Epithelial cell of esophagus (primary cell): ENCODE data around the gene ELAVL3.

Experiments used
- DNase-seq: peaks from one replicate; pipeline ENCODE4 v3.0.0; 2010; ENCODE audit warnings: low read depth
- H3K4me3 ChIP-seq: 2 replicates; pipeline ENCODE4 v1.5.1; 2011; ENCODE audit warnings: mild to moderate bottlenecking, low read length, control low read depth
- TF ChIP-seq, protein P1 (sequence below): IDR thresholded peaks from 2 replicates; pipeline ENCODE4 v1.5.1; 2011; ENCODE audit warnings: low read depth, mild to moderate bottlenecking, low read length, control low read depth, inconsistent platforms; ENCODE audit not compliant: insufficient read depth; ENCODE audit errors: missing control alignments

ELAVL3 gene

DNA sequence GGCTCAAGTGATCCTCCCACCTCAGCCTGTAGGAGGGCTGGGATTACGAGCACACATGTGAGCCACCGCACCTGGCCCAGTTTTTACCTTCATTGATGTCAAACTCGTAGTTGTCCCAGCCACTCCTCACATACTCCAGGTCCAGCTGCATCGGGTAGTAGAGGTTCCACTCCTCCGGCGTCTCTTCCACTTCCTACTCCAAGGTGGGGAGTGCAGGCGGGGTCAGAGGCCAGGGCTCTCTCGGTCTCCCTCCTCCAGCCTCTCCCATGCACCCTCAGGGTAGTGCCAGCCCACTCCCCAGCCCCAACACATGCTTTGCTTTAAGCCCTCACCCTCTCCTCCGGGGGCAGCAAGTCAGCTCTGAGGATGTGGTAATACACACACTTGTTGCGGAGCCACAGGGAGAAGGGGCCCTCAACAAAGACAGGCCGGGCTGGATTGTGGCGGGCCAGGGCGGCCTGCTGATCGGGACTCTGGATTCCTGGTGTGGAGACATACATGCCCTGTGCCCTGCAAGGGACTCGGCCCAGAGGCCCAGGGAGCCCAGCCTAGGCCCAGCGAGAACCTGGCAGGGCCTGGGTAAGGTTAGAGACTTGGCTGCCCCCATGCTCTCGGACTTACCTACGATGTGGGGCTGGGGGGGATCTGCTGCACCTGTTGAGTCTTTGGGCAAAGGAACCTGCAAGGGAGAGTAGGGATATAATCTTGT, 26.7 kb upstream of the ELAVL3 start:
- TF ChIP-seq, protein P1, sequence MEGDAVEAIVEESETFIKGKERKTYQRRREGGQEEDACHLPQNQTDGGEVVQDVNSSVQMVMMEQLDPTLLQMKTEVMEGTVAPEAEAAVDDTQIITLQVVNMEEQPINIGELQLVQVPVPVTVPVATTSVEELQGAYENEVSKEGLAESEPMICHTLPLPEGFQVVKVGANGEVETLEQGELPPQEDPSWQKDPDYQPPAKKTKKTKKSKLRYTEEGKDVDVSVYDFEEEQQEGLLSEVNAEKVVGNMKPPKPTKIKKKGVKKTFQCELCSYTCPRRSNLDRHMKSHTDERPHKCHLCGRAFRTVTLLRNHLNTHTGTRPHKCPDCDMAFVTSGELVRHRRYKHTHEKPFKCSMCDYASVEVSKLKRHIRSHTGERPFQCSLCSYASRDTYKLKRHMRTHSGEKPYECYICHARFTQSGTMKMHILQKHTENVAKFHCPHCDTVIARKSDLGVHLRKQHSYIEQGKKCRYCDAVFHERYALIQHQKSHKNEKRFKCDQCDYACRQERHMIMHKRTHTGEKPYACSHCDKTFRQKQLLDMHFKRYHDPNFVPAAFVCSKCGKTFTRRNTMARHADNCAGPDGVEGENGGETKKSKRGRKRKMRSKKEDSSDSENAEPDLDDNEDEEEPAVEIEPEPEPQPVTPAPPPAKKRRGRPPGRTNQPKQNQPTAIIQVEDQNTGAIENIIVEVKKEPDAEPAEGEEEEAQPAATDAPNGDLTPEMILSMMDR = no peak
- DNase-seq = no peak
- no peak overlapping the region for H3K4me3 ChIP-seq

DNA sequence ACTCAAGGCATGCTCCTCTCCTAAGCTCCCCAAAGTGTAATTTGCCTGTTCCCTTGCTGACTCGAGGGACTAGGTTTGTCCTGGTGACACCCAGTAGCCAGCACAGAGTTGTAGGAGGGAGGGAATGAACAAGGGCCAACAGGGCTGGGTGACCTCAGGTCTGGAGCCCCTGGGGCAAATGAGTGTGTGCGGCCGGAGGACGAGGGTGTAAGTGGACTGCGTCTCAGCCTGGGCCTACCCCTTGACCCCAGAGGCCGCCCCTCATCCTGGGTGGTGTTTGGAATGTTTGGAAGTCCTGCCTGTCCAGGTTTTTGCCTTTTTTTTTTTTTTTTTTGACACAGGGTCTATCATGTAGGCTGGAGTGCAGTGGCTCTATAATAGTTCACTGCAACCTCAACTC, 26.1 kb upstream of the ELAVL3 start:
- TF ChIP-seq, protein P1 = no peak
- H3K4me3 ChIP-seq = no peak overlapping the region
- DNase-seq = no peak

DNA sequence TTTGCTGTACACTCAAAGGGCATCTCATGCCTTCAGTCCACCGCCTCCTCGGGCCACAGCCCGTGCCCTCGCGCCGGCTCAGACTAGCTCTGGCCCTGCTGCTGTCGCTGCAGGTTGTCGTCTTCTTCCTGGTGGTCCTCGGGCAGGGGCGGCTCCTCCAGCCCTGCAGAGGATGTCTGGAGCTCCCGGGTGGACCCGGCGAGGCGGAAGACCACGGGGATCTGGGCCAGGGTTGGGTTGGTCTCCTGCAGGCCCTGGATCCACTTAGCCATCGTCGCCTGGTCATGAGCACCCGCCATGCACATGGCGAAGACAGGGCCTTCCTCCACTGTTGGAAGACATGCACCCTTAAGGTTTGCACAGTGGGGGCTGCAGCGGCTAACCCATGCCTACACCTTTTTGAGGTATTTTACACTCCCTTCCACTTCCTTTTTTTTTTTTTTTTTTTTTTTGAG, 25.3 kb upstream of the ELAVL3 start:
- TF ChIP-seq, protein P1 = no peak
- no peak for DNase-seq

DNA sequence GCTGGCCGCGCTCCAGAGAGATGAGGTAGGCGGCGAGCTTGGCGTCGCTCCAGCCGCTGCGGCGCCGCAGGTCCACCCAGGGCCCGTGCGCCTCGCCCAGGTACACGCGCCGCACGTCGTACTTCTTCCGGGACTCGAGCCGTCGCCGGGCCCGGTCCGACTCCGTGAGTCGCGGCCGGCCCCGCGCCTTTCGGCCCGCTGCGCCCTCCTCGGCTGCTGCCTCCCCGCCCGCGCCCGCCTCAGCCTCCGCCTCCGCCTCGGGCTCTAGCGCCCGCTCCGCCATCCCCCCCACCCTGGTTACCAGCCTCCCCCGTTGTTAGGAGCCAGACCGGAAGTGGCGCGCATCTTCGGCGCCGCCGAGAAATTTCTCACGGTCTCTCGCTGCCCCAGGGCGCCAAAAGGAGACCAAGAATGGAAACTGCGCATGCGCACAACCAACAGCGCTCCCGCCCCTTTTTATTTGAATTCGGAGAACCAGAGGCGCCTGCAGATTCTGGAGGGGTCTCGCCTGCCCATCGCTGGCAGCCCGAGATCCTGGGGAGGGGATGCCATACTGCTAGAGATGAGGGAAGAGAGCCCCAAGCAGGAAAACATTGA, 24.8 kb upstream of the ELAVL3 start, which contains the start of gene ZNF653:
TSS of gene ZNF653 (minus strand) at position 336 of the 597 bp plus-strand sequence. CDS start at position 283, 53 bp downstream.
- H3K4me3 ChIP-seq = peak within 1 kb of the TSS; percentile 60
- TF ChIP-seq, protein P1 = no peak
- DNase-seq = peak; percentile 93

More for the DNA sequence above, 25.3 kb upstream of the ELAVL3 start:
- H3K4me3 ChIP-seq = peak overlapping the region; percentile 60

DNA sequence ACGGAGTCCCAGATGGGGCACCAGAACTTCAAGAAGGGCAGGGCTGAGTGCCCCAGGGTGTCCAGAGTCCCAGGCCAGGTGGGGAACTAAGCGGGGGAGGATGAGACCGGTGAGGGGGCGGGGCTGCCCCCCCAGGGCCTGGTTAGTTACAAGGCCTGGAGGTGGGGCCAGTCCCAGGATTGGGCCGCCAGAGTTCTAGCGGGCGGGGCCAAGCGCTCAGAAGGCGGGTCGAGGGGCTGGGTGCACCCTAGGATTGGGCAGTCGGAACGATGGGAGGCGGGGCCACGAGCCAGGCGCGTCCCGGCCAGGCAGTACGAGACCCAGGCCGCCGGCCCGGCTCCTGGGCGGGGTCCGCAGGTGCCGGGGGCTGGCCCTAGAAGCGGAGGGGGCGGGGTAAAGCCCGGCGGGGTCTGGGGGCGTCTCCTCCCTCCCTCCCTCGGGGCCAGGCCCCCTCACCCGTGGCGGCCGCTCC, 24.2 kb upstream of the ELAVL3 start:
- H3K4me3 ChIP-seq = peak overlapping the region; percentile 60
- peak; percentile 98 for DNase-seq
- TF ChIP-seq, protein P1 = no peak

DNA sequence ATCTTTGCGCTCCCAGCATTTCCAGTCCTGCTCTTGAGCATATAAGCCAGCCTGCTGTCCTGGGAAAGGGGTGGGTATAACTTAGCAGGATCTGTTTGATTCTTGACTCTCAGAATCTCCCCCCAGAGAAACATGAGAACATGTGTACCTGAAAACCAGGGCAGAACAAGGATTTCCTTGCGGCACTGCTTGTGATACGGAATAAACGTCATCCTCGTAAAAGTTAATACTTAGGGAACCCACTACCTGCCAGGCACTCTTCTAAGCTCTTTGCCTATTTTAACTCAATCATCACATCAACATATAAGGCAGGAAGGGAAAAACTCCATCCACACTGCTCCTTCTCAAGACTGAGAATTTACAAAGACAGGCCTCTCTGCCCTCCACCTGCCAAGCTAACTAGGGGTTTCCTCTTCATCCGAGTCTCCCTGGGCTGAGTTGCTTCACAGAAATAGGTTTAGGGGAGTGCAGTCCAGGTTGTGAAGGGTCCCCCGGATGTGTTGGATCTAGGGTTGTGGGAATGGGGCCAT, 23.7 kb upstream of the ELAVL3 start:
- TF ChIP-seq, protein P1 = no peak

More for the DNA sequence above, 23.7 kb upstream of the ELAVL3 start:
- peak overlapping the region; percentile 60 for H3K4me3 ChIP-seq
- no peak for DNase-seq
